ENCODE measurements around the gene FAM72A.
A peak's percentile ranks its signal among the peaks of the same experiment; 100 is the strongest.
"Not testable (repeated sequence)": the region's sequence is repeated elsewhere in the genome, so short reads cannot be mapped to it uniquely, and the experiment has no call there.

FAM72A gene

GRCh38 chr1:206210802-206211201 is 8.2 kb upstream of the FAM72A start:
- DNase-seq = not testable (repeated sequence)

- not testable (repeated sequence) for DNase-seq
Measured at GRCh38 chr1:206205569-206205968, 2.9 kb upstream of the FAM72A start.

GRCh38 chr1:206204871-206205270 is 2.2 kb upstream of the FAM72A start:
- DNase-seq = not testable (repeated sequence)

GRCh38 chr1:206204159-206204511 is 1.5 kb upstream of the FAM72A start:
- not testable (repeated sequence) for DNase-seq

- DNase-seq = peak; percentile 68 to 76
Measured at GRCh38 chr1:206203364-206204158, 922 bp upstream of the FAM72A start, which contains the start of gene SRGAP2. Gene SRGAP2, plus strand, starts transcription at chr1:206203541. Its CDS starts 2,430 bp downstream, at chr1:206205971.

GRCh38 chr1:206196748-206197424 is 5.8 kb downstream of the FAM72A start:
- not testable (repeated sequence) for DNase-seq

- not testable (repeated sequence) for DNase-seq
Measured at GRCh38 chr1:206195182-206195581, 7.5 kb downstream of the FAM72A start.

GRCh38 chr1:206186826-206187225 is 15.8 kb downstream of the FAM72A start:
- not testable (repeated sequence) for DNase-seq

- DNase-seq = not testable (repeated sequence)
Measured at GRCh38 chr1:206185778-206186177, 16.9 kb downstream of the FAM72A start.

GRCh38 chr1:206183788-206184187 is 18.9 kb downstream of the FAM72A start:
- not testable (repeated sequence) for DNase-seq

GRCh38 chr1:206182368-206183317 is 20.0 kb downstream of the FAM72A start:
- not testable (repeated sequence) for DNase-seq

- DNase-seq = not testable (repeated sequence)
Measured at GRCh38 chr1:206179666-206180065, 23.0 kb downstream of the FAM72A start.

- not testable (repeated sequence) for DNase-seq
Measured at GRCh38 chr1:206178061-206178989, 24.3 kb downstream of the FAM72A start.

- peak in 1 of 2 experiments; percentile 37 for DNase-seq
Measured at GRCh38 chr1:206176114-206176502, 26.5 kb downstream of the FAM72A start.

GRCh38 chr1:206175459-206176113 is 27.1 kb downstream of the FAM72A start:
- not testable (repeated sequence) for DNase-seq

- peak; percentile 11 to 42 for DNase-seq
Measured at GRCh38 chr1:206174182-206174868, 28.3 kb downstream of the FAM72A start.

GRCh38 chr1:206173110-206173719 is 29.4 kb downstream of the FAM72A start:
- not testable (repeated sequence) for DNase-seq

- DNase-seq = not testable (repeated sequence)
Measured at GRCh38 chr1:206169794-206170193, 32.8 kb downstream of the FAM72A start.

- not testable (repeated sequence) for DNase-seq
Measured at GRCh38 chr1:206167350-206168029, 35.1 kb downstream of the FAM72A start.

All from NCI-H446 (cell line).